Cerebellar nuclear complex (tissue), 1 donor: Measurements from ENCODE around the gene PPP1R16B.

Experiments
- DNase-seq, 2 experiments: peaks; one replicate each; lab custom pipeline; 2025; lab: John Stamatoyannopoulos, UW

Gene PPP1R16B

DNA sequence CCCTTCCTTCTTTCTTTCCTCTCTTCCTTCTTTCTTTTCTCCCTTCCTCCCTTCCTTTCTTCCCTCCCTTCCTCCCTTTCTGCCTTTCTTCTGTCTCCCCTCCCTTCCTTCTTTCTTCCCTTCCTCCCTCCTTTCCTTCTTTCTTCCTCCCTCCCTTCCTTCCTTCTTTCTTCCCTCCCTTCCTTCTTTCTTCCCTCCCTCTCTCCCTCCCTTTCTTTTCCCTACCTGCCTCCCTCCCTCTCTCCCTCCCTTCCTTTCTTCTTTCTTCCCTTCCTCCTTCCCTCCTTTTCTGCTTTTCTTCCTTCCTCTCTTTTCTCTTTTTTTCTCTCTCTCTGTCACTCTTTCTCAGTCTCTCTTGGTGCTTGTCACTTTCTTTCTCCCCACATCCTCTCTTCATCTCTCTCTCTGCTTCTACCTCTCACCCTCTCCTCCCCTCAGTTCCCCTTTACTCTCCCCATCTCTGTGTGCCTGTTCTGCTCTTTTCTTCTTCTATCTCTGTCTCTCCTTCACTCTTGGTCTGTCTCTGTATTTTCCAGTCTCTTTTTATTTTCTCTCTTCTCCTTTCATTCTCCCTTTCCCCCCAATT lies 90.6 kb downstream of the PPP1R16B start:
- DNase-seq: no peak

GRCh38 chr20:38897267-38897666 lies 91.8 kb downstream of the PPP1R16B start:
- DNase-seq: no peak

GRCh38 chr20:38900606-38901005 lies 95.1 kb downstream of the PPP1R16B start:
- DNase-seq: no peak

DNA sequence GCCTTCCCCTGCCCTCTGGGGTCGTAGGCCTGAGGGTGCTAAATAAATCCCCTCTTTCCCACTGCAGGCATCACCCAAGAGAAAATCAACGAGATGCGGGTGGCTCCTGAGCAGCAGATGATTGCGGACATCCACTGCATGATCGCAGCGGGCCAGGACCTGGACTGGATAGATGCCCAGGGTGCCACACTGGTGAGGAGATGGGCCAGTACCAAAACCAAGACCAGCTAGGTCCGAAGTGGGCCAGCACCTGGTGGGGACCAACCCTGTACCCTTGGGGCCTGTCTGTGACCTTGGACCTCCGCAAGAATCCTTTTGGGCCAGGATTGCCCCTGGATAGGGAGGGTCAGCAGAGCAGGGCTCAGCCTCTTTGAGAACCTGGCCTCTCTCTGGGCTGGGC lies 97.1 kb downstream of the PPP1R16B start:
- DNase-seq: no peak

DNA sequence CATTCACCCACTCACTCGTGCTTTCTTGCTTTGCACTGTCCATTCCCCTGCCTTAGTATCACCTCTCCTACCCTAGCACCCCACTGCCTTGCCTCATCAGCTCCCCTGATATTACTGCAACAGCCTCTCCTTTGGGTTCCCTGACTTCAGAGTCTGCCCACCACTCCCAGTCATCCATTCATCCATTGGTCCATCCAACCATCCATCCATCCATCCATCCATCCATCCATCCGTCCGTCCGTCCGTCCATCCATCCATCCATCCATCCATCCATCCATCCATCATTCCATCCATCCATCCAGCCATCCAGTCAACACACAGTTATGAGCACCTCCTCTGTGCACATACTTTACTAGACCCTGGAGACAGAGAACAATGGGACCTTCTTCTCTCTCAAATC lies 97.8 kb downstream of the PPP1R16B start:
- no peak for DNase-seq

- no peak for DNase-seq
These were observed 99.9 kb downstream of the PPP1R16B start for GRCh38 chr20:38905375-38905774.

GRCh38 chr20:38907918-38908677 lies 102.6 kb downstream of the PPP1R16B start:
- no peak for DNase-seq

GRCh38 chr20:38915355-38915754 lies 109.9 kb downstream of the PPP1R16B start:
- DNase-seq: no peak

- DNase-seq: no peak
These were observed 112.2 kb downstream of the PPP1R16B start for GRCh38 chr20:38917657-38918056.

GRCh38 chr20:38918172-38918571 lies 112.7 kb downstream of the PPP1R16B start:
- DNase-seq: no peak

DNA sequence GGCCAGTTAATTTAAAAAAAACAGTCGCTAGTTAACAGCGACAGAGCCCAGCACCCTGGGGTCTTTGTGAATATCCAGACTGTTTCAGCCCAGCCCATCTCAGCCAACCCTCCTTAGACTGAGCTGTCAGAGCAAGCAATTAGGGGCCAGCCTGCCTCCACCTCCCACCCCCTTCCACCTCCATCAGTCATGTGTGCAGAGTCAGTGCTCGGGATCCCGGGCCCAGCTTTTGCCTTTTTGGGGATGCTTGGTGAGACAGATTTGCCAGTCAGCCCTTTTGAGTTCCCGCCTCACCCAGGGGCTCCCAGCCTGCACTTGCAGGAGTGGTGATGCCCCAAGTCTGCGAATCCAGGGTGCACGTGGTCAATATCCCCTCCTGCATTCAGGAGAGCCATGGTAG lies 114.2 kb downstream of the PPP1R16B start:
- no peak for DNase-seq

DNA sequence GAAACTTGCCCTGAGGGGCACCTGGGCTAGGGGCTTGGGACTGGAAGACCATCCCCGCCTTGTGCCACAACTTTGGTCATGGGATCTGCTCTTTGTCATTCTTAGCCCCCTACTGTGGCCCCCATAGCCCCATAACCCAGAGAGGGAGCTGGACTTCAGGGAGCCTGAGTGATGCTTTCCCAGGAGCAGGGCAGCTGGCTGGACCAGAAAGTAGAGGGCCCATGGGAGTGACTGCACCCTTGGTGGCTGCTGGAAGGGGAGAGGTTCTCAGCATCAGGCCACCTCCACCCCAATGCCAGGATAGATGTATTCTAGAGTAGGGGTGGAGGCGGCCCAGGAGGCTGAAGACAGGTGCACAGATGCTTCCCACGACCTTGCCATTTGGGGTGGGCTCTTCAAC lies 114.9 kb downstream of the PPP1R16B start:
- no peak for DNase-seq

GRCh38 chr20:38920851-38921250 lies 115.4 kb downstream of the PPP1R16B start:
- no peak for DNase-seq

DNA sequence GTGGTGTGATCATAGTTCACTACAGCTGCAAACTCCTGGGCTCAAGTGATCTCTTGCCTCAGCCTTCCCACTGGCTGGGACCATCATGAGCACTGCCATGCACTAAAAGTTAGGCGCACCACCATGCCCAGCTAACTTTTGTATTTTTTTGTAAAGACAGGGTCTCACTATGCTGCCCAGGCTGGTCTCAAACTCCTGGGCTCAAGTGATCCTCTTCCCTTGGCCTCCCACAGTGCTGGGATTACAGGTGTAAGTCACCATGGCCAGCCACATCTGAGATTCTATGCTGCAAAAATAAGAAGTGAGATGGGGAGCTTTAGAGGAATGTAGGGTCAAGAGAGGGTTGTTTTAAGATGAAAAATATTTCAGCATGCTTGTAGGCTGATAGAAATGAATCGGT lies 119.2 kb downstream of the PPP1R16B start:
- DNase-seq: no peak

DNA sequence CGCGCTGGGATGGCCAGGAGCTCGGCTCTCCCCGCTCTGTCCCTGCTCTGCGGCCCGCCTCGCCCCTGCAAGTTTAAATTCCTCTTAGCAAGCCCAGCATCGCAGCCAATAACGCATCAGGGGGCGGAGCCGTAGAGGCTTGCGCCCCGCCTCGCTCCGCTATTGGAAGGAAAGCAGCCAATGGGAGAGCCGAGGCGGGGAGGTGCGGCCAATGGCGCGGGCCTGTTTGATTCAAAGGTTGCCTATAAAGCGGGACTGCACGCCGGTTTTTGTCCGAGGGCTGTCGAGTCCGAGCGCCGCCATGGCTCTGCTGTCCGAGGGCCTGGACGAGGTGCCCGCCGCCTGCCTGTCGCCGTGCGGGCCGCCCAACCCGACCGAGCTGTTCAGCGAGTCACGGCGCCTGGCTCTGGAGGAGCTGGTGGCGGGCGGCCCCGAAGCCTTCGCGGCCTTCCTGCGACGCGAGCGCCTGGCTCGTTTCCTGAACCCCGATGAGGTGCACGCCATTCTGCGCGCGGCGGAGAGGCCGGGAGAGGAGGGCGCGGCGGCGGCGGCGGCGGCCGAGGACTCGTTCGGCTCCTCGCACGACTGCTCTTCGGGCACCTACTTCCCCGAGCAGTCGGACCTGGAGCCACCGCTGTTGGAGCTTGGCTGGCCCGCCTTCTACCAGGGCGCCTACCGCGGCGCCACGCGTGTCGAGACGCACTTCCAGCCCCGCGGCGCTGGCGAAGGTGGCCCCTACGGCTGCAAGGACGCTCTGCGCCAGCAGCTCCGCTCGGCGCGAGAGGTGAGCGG lies 120.8 kb downstream of the PPP1R16B start, which contains the start of gene FAM83D:
Gene FAM83D (plus strand): TSS at position 276 of the 792 bp plus-strand sequence. CDS start 26 bp downstream, at position 302.
- DNase-seq: peak; percentile 61 to 92

GRCh38 chr20:38926934-38927616 lies 121.6 kb downstream of the PPP1R16B start:
- DNase-seq: no peak

DNA sequence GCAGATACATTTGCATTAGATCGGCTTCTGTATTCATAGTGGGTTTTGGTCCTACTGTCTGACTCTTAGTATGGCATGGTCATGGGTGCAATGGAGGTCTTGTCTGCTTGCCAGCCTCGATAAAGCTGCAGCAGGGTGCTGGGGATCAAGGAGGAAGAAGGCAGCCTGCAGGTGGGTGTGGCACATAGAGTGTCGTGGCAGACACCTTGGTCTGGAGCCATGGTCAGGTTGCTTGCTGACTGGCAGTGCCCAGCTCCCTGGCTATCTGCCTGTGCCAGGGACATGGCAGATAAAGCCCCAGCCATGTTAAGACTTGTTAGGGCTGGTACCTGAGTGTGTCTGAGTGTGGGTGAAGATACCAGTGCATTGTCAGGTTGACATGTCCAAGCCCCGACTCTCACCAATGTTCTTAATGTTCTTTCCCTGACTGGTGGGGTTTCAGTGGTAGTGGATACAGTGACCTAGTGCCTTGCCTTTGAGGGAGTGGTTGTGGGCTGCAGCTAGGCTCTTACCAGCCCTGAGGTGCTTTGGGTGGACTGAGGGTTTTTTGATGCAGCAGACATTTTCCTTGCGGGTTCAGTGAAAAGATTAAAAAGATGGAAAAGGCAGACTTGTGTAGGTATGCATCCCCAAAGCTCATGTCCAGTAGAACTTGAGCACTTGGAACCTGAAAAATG lies 122.5 kb downstream of the PPP1R16B start:
- DNase-seq: no peak

GRCh38 chr20:38930242-38930569 lies 124.7 kb downstream of the PPP1R16B start:
- DNase-seq: no peak

DNA sequence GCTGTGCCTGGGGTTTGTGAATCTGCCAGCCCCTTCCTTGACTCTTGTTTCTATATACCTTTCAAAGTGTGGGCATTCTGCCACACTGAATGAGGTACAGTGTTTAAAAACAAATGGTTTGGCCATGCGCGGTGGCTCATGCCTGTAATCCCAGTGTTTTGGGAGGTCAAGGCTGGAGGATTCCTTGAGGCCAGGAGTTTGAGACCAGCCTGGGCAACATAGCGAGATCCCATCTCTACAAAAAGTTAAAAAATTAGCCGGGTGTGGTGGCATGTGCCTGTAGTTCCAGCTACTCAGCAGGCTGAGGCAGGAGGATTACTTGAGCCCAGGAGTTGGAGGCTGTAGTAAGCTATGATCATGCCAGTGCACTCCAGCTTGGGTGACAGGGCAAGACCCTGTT lies 126.5 kb downstream of the PPP1R16B start:
- no peak for DNase-seq

GRCh38 chr20:38932457-38933120 lies 127.1 kb downstream of the PPP1R16B start:
- no peak for DNase-seq

- DNase-seq: no peak
These were observed 129.0 kb downstream of the PPP1R16B start for GRCh38 chr20:38934530-38934929.
